A549 (cell line): Measurements from ENCODE around the gene ZNF317. TPM values are rescaled to one million over a fixed set of nuclear protein-coding genes. Genes with fewer than 3 reads are reported as not detected.

ENCODE experiments used
- ATAC-seq, 2 experiments: fragments of 200-7000 bp in 1 of 2; fragments of >200 bp in 1 of 2; cut with Nextera tagmentation in 1 of 2; cut with Tn5 transposase in 1 of 2; 3 replicates each; pipeline versions ENCODE4 v1.8.0 to v1.9.1; 2018 to 2020; ENCODE audit warnings: mild to moderate bottlenecking in 1 of 2, moderate library complexity in 1 of 2
- CTCF ChIA-PET: fragments of 300-600 bp; sonication (Branson Sonifier 250); formaldehyde crosslinking; extraction: SDS; loops from one replicate; lab custom pipeline; 2021; ENCODE audit warnings: antibody characterized with exemption, inconsistent platforms; lab: Yijun Ruan, JAX
- POLR2A ChIA-PET: fragments of 350-600 bp; formaldehyde crosslinking; extraction: SDS; loops from one replicate; lab custom pipeline; 2021; ENCODE audit warnings: antibody characterized with exemption, inconsistent platforms; lab: Yijun Ruan, JAX
- DNase-seq, 2 experiments: peaks; one replicate each; pipeline versions ENCODE4 v3.0.0 to v3.0.0-alpha.2; 2011 to 2016; ENCODE audit warnings: low read depth in 1 of 2, low spot score in 1 of 2
- FAIRE-seq: peaks from 2 replicates; lab custom pipeline; 2011; peaks lifted over from hg19 to GRCh38; lab: Jason Lieb, UNC
- H3K27ac ChIP-seq, 2 experiments: fragments of >200 bp; sonication (Bioruptor Twin); formaldehyde crosslinking; 3 replicates each; pipeline ENCODE4 v1.5.1; 2016 to 2017
- H3K4me1 ChIP-seq: fragments of >200 bp; sonication (Bioruptor Twin); formaldehyde crosslinking; 3 replicates; pipeline ENCODE4 v1.6.1; 2016
- H3K4me2 ChIP-seq: fragments of >200 bp; sonication (Bioruptor Twin); formaldehyde crosslinking; 3 replicates; pipeline ENCODE4 v1.6.1; 2016
- H3K4me3 ChIP-seq: fragments of >200 bp; sonication (Bioruptor Twin); formaldehyde crosslinking; 3 replicates; pipeline ENCODE4 v1.5.1; 2016
- H3K9me3 ChIP-seq: fragments of >200 bp; sonication (Bioruptor Twin); formaldehyde crosslinking; 3 replicates; pipeline ENCODE4 v1.6.1; 2016
- BCL3 ChIP-seq: fragments of >200 bp; sonication (Bioruptor Twin); formaldehyde crosslinking; IDR thresholded peaks from 3 replicates; pipeline ENCODE4 v1.6.1; 2016
- BHLHE40 ChIP-seq: IDR thresholded peaks from 2 replicates; pipeline ENCODE4 v1.6.1; 2012; ENCODE audit warnings: low read depth, low read length, inconsistent platforms
- CBX8 ChIP-seq: fragments of 200-600 bp; sonication (generic); IDR thresholded peaks from 2 replicates; pipeline ENCODE4 v1.6.1; 2016
- E2F6 ChIP-seq: IDR thresholded peaks from 2 replicates; pipeline ENCODE4 v1.6.1; 2012; ENCODE audit warnings: low read depth, borderline replicate concordance
- EHF ChIP-seq: fragments of 250-450 bp; sonication (Bioruptor Pico); IDR thresholded peaks from 2 replicates; pipeline ENCODE4 v1.5.0; 2020; ENCODE audit warnings: mild to moderate bottlenecking
- EHMT2 ChIP-seq: fragments of 200-600 bp; sonication (generic); IDR thresholded peaks from 2 replicates; pipeline ENCODE4 v1.6.1; 2016; ENCODE audit warnings: antibody characterized with exemption, low read depth, mild to moderate bottlenecking, moderate library complexity
- ELK1 ChIP-seq: fragments of 150-350 bp; IDR thresholded peaks from 2 replicates; pipeline ENCODE4 v1.6.1; 2014; ENCODE audit warnings: low read depth, mild to moderate bottlenecking, low read length
- EP300 ChIP-seq, 2 experiments: fragments of >200 bp; sonication (Bioruptor Twin); formaldehyde crosslinking; IDR thresholded peaks; 2 replicates in 1 of 2; 3 replicates in 1 of 2; pipeline ENCODE4 v1.6.1; 2016 to 2017
- FOSB ChIP-seq: fragments of 250-450 bp; sonication (Bioruptor Pico); IDR thresholded peaks from 2 replicates; pipeline ENCODE4 v1.5.0; 2020; ENCODE audit warnings: mild to moderate bottlenecking, moderate library complexity
- FOSL2 ChIP-seq, 2 experiments: fragments of 450-650 bp in 1 of 2; fragments of >200 bp in 1 of 2; sonication (Bioruptor Twin) in 1 of 2; formaldehyde crosslinking; IDR thresholded peaks; 2 replicates each; pipeline versions ENCODE4 v1.5.0 to v1.6.1; 2016 to 2020; ENCODE audit warnings: mild to moderate bottlenecking in 1 of 2, moderate library complexity in 1 of 2
- HDAC2 ChIP-seq: fragments of 200-600 bp; sonication (generic); IDR thresholded peaks from 2 replicates; pipeline ENCODE4 v1.6.1; 2016
- HOXB13 ChIP-seq: fragments of 250-450 bp; sonication (Bioruptor Pico); IDR thresholded peaks from 2 replicates; pipeline ENCODE4 v1.5.0; 2020; ENCODE audit warnings: low read depth, mild to moderate bottlenecking, moderate library complexity
- JUNB ChIP-seq: fragments of >200 bp; sonication (Bioruptor Twin); formaldehyde crosslinking; IDR thresholded peaks from 2 replicates; pipeline ENCODE4 v1.6.1; 2016
- MAX ChIP-seq: IDR thresholded peaks from 2 replicates; pipeline ENCODE4 v1.6.1; 2012
- MYC ChIP-seq: IDR thresholded peaks from 2 replicates; pipeline ENCODE4 v1.6.1; 2012; ENCODE audit warnings: mild to moderate bottlenecking, inconsistent platforms, low read length, improper control_type of control experiment, borderline replicate concordance
- POLR2AphosphoS2 ChIP-seq: conservative IDR thresholded peaks from 2 replicates; pipeline ENCODE4 v1.6.1; 2012; ENCODE audit warnings: low read length, improper control_type of control experiment, inconsistent platforms
- REST ChIP-seq: fragments of 200-600 bp; sonication (generic); IDR thresholded peaks from 2 replicates; pipeline ENCODE4 v1.6.1; 2016; ENCODE audit warnings: antibody characterized with exemption, mild to moderate bottlenecking, moderate library complexity
- SMC3 ChIP-seq: fragments of >200 bp; sonication (Bioruptor Twin); formaldehyde crosslinking; IDR thresholded peaks from 3 replicates; pipeline ENCODE4 v1.6.1; 2018; ENCODE audit warnings: inconsistent platforms
- TP53 ChIP-seq: fragments of 250-450 bp; sonication (Bioruptor Pico); IDR thresholded peaks from 2 replicates; pipeline ENCODE4 v1.5.0; 2021; ENCODE audit warnings: mild to moderate bottlenecking, moderate library complexity
- USF2 ChIP-seq: fragments of 450-650 bp; IDR thresholded peaks from 2 replicates; pipeline ENCODE4 v1.6.1; 2014; ENCODE audit warnings: antibody characterized with exemption
- ZFP36 ChIP-seq: fragments of 450-650 bp; IDR thresholded peaks from 2 replicates; pipeline ENCODE4 v1.6.1; 2014; ENCODE audit warnings: borderline replicate concordance; ENCODE audit not compliant: partially characterized antibody
- WGBS: methylation state at CpG from one replicate; pipeline ENCODE4 v1.1.6; 2017; ENCODE audit errors: missing lambda C conversion rate; 5-methylcytosine and 5-hydroxymethylcytosine counted together
- polyA plus RNA-seq, 4 experiments: library from polyadenylated mRNA; depleted of rRNA in 3 of 4; stranded (reverse); fragments of >200 nt; fragmentation: RNase III in 1 of 4; extraction: RNeasy Plus Mini Kit Qiagen cat#74134 plus additional on column Dnase treatment in 1 of 4; gene quantifications; 2 replicates in 3 of 4; 3 replicates in 1 of 4; pipeline ENCODE4 v1.2.3, GENCODE V29; 2011 to 2017

Gene ZNF317
- polyA plus RNA-seq, 2 of the 4 experiments (the other 2 are of a cell fraction), result 16.3 to 21.8 TPM

GRCh38 chr19:9178901-9179300 lies 38.7 kb downstream of the ZNF317 start, which contains the start of gene OR7D2:
TSS of gene OR7D2 (plus strand) at chr19:9178979. CDS start at chr19:9185782, 6,803 bp downstream.
- no peak for TF ChIP-seq CBX8
- no peak for TF ChIP-seq ELK1
- TF ChIP-seq FOSL2 (IDR thresholded peaks at IDR 0.05), result no peak
- no peak for TF ChIP-seq FOSL2 (CRISPR knock-in tag; IDR thresholded peaks at IDR 0.05)
- TF ChIP-seq ZFP36, result no peak
- TF ChIP-seq POLR2AphosphoS2, result no peak
- TF ChIP-seq BCL3, result no peak
- TF ChIP-seq JUNB, result no peak
- no peak for TF ChIP-seq EHMT2
- no peak for TF ChIP-seq HOXB13 (CRISPR knock-in tag)
- TF ChIP-seq BHLHE40, result no peak
- no peak for TF ChIP-seq SMC3
- TF ChIP-seq TP53 (CRISPR knock-in tag), result no peak
- no peak for TF ChIP-seq MYC
- no peak for TF ChIP-seq EHF (CRISPR knock-in tag)
- TF ChIP-seq, all 56 proteins: peak for 0
- CTCF ChIA-PET, result no interaction called here
- FAIRE-seq, result no peak

GRCh38 chr19:9183000-9183399 lies 42.8 kb downstream of the ZNF317 start:
- Histone ChIP-seq H3K4me2 (no peak overlapping the region), H3K27ac (no peak overlapping the region), H3K4me1 (no peaks in the 10 kb centered on the region), H3K4me3 (no peak overlapping the region), H3K9me3 (no peaks in the 10 kb centered on the region)
- no peak for DNase-seq
- ChIA-PET CTCF (no interaction called here), POLR2A (no interaction called here)
- no peak for ATAC-seq
- FAIRE-seq, result no peak
- no peak for TF ChIP-seq E2F6
- no peak for TF ChIP-seq BHLHE40
- no peak for TF ChIP-seq EP300 (IDR thresholded peaks at IDR 0.05)
- TF ChIP-seq TP53 (CRISPR knock-in tag), result no peak
- no peak for TF ChIP-seq FOSB
- no peak for TF ChIP-seq MAX
- TF ChIP-seq HDAC2, result no peak
- TF ChIP-seq REST, result no peak
- TF ChIP-seq EHF (CRISPR knock-in tag), result no peak
- no peak for TF ChIP-seq USF2
- WGBS, result 65% methylated on average over 13 of the region's 17 CpGs

More at GRCh38 chr19:9178901-9179300, 38.7 kb downstream of the ZNF317 start, which contains the start of gene OR7D2:
- POLR2A ChIA-PET, result no interaction called here
- 2% methylated on average over 4 of the region's 4 CpGs for WGBS
- Histone ChIP-seq H3K9me3 (no peaks in the 10 kb centered on the region), H3K4me3 (no peak within 1 kb of the TSS), H3K4me2 (no peak within 1 kb of the TSS), H3K4me1 (no peaks in the 10 kb centered on the region), H3K27ac (no peak within 1 kb of the TSS)
- no peak for DNase-seq
- no peak for ATAC-seq
